ENCODE data around the gene XIRP2. TPM values are rescaled to one million over a fixed set of nuclear protein-coding genes. Genes with fewer than 3 reads are reported as not detected.

The XIRP2 gene
- total RNA-seq, 2 donors from 2014 or later: not detected

GRCh38 chr2:166921261-166921896 lies 33.1 kb downstream of the XIRP2 start:
- ATAC-seq (no peak), DNase-seq (no peak)
- intact Hi-C loops (cut with DNase I, micrococcal nuclease): no loop called here

GRCh38 chr2:166924967-166925366 lies 36.7 kb downstream of the XIRP2 start:
- intact Hi-C loops (cut with DNase I, micrococcal nuclease): no loop called here

GRCh38 chr2:166926657-166927056 lies 38.4 kb downstream of the XIRP2 start:
- no peak for ATAC-seq
- intact Hi-C loops (cut with DNase I, micrococcal nuclease): no loop called here
- no peak for DNase-seq

More at GRCh38 chr2:166924967-166925366, 36.7 kb downstream of the XIRP2 start:
- no peak for ATAC-seq
- no peak for DNase-seq

- no peak for ATAC-seq
- no peak for DNase-seq
- intact Hi-C loops (cut with DNase I, micrococcal nuclease): no loop called here
These were observed 43.8 kb downstream of the XIRP2 start for GRCh38 chr2:166932032-166932431.

- no peak for ATAC-seq
- intact Hi-C loops (cut with DNase I, micrococcal nuclease): no loop called here
- DNase-seq: no peak
These were observed 46.5 kb downstream of the XIRP2 start for GRCh38 chr2:166934817-166935216.

GRCh38 chr2:166942377-166942776 lies 54.1 kb downstream of the XIRP2 start:
- intact Hi-C loops (cut with DNase I, micrococcal nuclease): no loop called here
- ATAC-seq (no peak), DNase-seq (no peak)

GRCh38 chr2:166944909-166945308 lies 56.6 kb downstream of the XIRP2 start:
- DNase-seq (no peak), ATAC-seq (no peak)
- intact Hi-C loops (cut with DNase I, micrococcal nuclease): no loop called here

GRCh38 chr2:166957686-166958085 lies 69.4 kb downstream of the XIRP2 start:
- ATAC-seq (peak; percentile 88), DNase-seq (no peak)
- intact Hi-C loops (cut with DNase I, micrococcal nuclease): no loop called here

- no peak for DNase-seq
- ATAC-seq: no peak
- intact Hi-C loops (cut with DNase I, micrococcal nuclease): no loop called here
These were observed 70.8 kb downstream of the XIRP2 start for GRCh38 chr2:166958986-166959481.

GRCh38 chr2:166959556-166959955 lies 71.3 kb downstream of the XIRP2 start:
- DNase-seq: no peak
- intact Hi-C loops (cut with DNase I, micrococcal nuclease): no loop called here
- no peak for ATAC-seq

GRCh38 chr2:166960702-166961270 lies 72.5 kb downstream of the XIRP2 start:
- ATAC-seq: no peak
- intact Hi-C loops (cut with DNase I, micrococcal nuclease): no loop called here
- no peak for DNase-seq

- DNase-seq (no peak), ATAC-seq (no peak)
- intact Hi-C loops (cut with DNase I, micrococcal nuclease): no loop called here
These were observed 73.7 kb downstream of the XIRP2 start for GRCh38 chr2:166961933-166962332.

GRCh38 chr2:166969486-166969885 lies 81.2 kb downstream of the XIRP2 start:
- ATAC-seq: no peak
- no peak for DNase-seq
- intact Hi-C loops (cut with DNase I, micrococcal nuclease): no loop called here

GRCh38 chr2:166972002-166972401 lies 83.7 kb downstream of the XIRP2 start:
- intact Hi-C loops (cut with DNase I, micrococcal nuclease): no loop called here
- peak; percentile 68 for ATAC-seq

GRCh38 chr2:166972418-166972817 lies 84.1 kb downstream of the XIRP2 start:
- intact Hi-C loops (cut with DNase I, micrococcal nuclease): no loop called here
- DNase-seq: no peak
- ATAC-seq: peak; percentile 77

More at GRCh38 chr2:166972002-166972401, 83.7 kb downstream of the XIRP2 start:
- DNase-seq: no peak

GRCh38 chr2:166984188-166984587 lies 95.9 kb downstream of the XIRP2 start:
- no peak for DNase-seq
- ATAC-seq: no peak
- intact Hi-C loops (cut with DNase I, micrococcal nuclease): no loop called here

GRCh38 chr2:166984797-166985196 lies 96.5 kb downstream of the XIRP2 start:
- intact Hi-C loops (cut with DNase I, micrococcal nuclease): no loop called here
- ATAC-seq (no peak), DNase-seq (no peak)

GRCh38 chr2:166994588-166995336 lies 106.5 kb downstream of the XIRP2 start:
- intact Hi-C loops (cut with DNase I, micrococcal nuclease): no loop called here
- DNase-seq: no peak
- no peak for ATAC-seq

GRCh38 chr2:166996465-166996864 lies 108.2 kb downstream of the XIRP2 start:
- no peak for ATAC-seq
- intact Hi-C loops (cut with DNase I, micrococcal nuclease): no loop called here
- no peak for DNase-seq

- DNase-seq: no peak
- intact Hi-C loops (cut with DNase I, micrococcal nuclease): no loop called here
- ATAC-seq: no peak
These were observed 112.9 kb downstream of the XIRP2 start for GRCh38 chr2:167001165-167001564.

All from left colon (tissue), 2 donors.